Natural killer cell treated with Interleukin-12 subunit alpha and Interleukin-12 subunit beta and Interleukin-15 and Interleukin-18, amount 100 ng/mL, for 72 hours (primary cell): ENCODE measurements around the gene ATP8A2. TPM values are rescaled to one million over a fixed set of nuclear protein-coding genes. Genes with fewer than 3 reads are reported as not detected.

Experiments used
- ATAC-seq, 2 donors: fragments of 150-1000 bp; cut with Tn5 transposase in 1 of 2; sonication (Bioruptor Pico), chemical (Tn5 transposase) in 1 of 2; 2 replicates each; pipeline ENCODE4 v1.10.0; 2021
- DNase-seq: peaks from one replicate; pipeline ENCODE4 v3.0.0; 2022; ENCODE audit warnings: low spot score
- H3K27ac Mint-ChIP-seq, 2 donors: 1 replicate in 1 of 2; 2 replicates in 1 of 2; pipeline ENCODE4 v1.8.0; 2022; ENCODE audit warnings: mixed read lengths in 2 of 2, mild to moderate bottlenecking in 1 of 2, moderate library complexity in 1 of 2
- H3K27me3 Mint-ChIP-seq, 2 donors: 1 replicate in 1 of 2; 2 replicates in 1 of 2; pipeline ENCODE4 v1.8.0; 2022; ENCODE audit warnings: mixed read lengths in 2 of 2
- H3K36me3 Mint-ChIP-seq: one replicate; pipeline ENCODE4 v1.8.0; 2022; ENCODE audit warnings: mixed read lengths
- H3K4me1 Mint-ChIP-seq, 2 donors: 1 replicate in 1 of 2; 2 replicates in 1 of 2; pipeline ENCODE4 v1.8.0; 2022; ENCODE audit warnings: low read depth in 2 of 2, mixed read lengths in 2 of 2, mild to moderate bottlenecking in 1 of 2
- H3K4me3 Mint-ChIP-seq: one replicate; pipeline ENCODE4 v1.8.0; 2022; ENCODE audit warnings: mixed read lengths
- H3K9me3 Mint-ChIP-seq: 2 replicates; pipeline ENCODE4 v1.8.0; 2022; ENCODE audit warnings: mixed read lengths
- total RNA-seq, 2 donors: library from RNA; stranded (reverse); gene quantifications; one replicate each; pipeline ENCODE4 v1.2.3, GENCODE V29; 2022

ATP8A2 gene
- total RNA-seq, 2 donors from 2014 or later = 0.10 to 0.14 TPM

DNA sequence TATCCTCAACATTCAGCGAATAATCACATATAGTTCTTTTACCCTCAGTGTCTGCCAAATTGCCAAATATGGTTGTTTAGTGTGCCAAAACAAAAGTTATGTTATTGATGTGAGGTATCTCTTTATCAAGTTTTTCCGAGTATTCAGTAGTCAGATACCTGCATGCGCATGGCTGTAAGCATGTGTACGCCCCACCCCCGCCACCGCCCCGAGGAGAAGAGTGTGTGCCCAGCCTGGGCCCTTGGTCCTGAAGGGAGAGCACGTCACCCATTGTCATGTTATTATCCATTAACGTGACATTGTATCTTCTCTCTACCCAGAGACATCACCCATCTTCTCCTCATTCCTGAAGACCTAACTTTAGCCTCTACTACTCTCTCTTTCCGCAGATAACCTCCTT is 533.1 kb downstream of the ATP8A2 start:
- ATAC-seq (no peak), DNase-seq (no peak)
- no peak overlapping the region for H3K27ac Mint-ChIP-seq
- H3K27me3 Mint-ChIP-seq = peaks cover 0 to 4% of the 10 kb centered on the region in 2 donors
- no peaks in the 10 kb centered on the region for H3K9me3 Mint-ChIP-seq
- H3K4me3 Mint-ChIP-seq = no peak overlapping the region
- H3K36me3 Mint-ChIP-seq = no peaks in the 10 kb centered on the region
- H3K4me1 Mint-ChIP-seq = peaks cover 13 to 27% of the 10 kb centered on the region in 2 donors

DNA sequence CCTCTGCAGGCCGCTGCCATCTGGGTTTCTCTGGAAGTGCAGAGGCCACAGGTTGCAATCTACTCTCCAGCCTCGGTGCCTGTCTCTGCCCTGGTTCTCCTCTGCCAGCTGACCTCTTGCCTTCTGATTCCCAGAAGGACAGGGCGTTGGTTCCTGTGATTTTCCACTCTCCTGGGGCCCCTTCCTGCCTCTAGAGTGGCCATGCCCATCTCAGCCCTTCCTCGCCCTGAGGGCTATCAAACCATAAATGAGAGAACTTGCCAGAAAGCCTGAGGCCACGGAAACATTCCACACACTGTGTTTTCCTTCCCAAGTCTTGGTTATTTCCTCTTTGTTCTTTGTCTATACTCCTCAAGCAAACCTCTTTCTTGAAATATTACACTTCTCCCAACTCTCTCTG is 533.8 kb downstream of the ATP8A2 start:
- H3K9me3 Mint-ChIP-seq = no peaks in the 10 kb centered on the region
- ATAC-seq (no peak), DNase-seq (no peak)
- no peaks in the 10 kb centered on the region for H3K36me3 Mint-ChIP-seq
- H3K4me1 Mint-ChIP-seq = peaks cover 8 to 19% of the 10 kb centered on the region in 2 donors
- H3K4me3 Mint-ChIP-seq = no peak overlapping the region
- H3K27ac Mint-ChIP-seq = no peak overlapping the region
- no peaks in the 10 kb centered on the region for H3K27me3 Mint-ChIP-seq

- DNase-seq (no peak), ATAC-seq (no peak)
- no peak overlapping the region for H3K27ac Mint-ChIP-seq
- no peaks in the 10 kb centered on the region for H3K27me3 Mint-ChIP-seq
- H3K36me3 Mint-ChIP-seq = no peaks in the 10 kb centered on the region
- peaks cover 3 to 13% of the 10 kb centered on the region in 2 donors for H3K4me1 Mint-ChIP-seq
- H3K9me3 Mint-ChIP-seq = no peaks in the 10 kb centered on the region
- no peak overlapping the region for H3K4me3 Mint-ChIP-seq
These were observed 534.5 kb downstream of the ATP8A2 start for GRCh38 chr13:25906191-25906661.

DNA sequence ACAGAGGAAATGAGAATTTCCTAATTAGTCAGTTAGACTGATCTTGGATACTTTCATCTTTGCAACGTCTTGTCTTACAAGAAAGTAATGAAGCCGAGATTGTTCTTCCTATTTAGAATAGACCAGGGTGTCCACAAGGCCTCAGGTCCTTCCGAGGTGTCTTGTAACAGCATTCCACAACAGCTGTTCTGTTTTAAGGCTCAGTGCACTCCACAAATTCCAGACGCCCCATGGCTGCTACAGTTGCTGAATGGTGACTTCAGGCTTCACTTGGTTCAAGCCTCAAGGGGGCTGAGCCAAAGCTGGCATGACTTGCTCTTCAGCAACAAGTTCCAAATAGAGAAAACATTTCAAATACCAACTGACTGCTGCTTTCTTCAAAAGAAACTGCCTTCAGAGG is 536.6 kb downstream of the ATP8A2 start:
- no peaks in the 10 kb centered on the region for H3K4me1 Mint-ChIP-seq
- H3K9me3 Mint-ChIP-seq = no peaks in the 10 kb centered on the region
- H3K27me3 Mint-ChIP-seq = peaks cover 3 to 12% of the 10 kb centered on the region in 2 donors
- DNase-seq = no peak
- no peaks in the 10 kb centered on the region for H3K36me3 Mint-ChIP-seq
- no peak for ATAC-seq
- H3K27ac Mint-ChIP-seq = no peak overlapping the region
- H3K4me3 Mint-ChIP-seq = no peak overlapping the region

- H3K36me3 Mint-ChIP-seq = no peaks in the 10 kb centered on the region
- ATAC-seq (no peak), DNase-seq (no peak)
- H3K27me3 Mint-ChIP-seq = peaks cover 10 to 27% of the 10 kb centered on the region in 2 donors
- H3K27ac Mint-ChIP-seq = no peak overlapping the region
- no peaks in the 10 kb centered on the region for H3K9me3 Mint-ChIP-seq
- no peaks in the 10 kb centered on the region for H3K4me1 Mint-ChIP-seq
- no peak overlapping the region for H3K4me3 Mint-ChIP-seq
These were observed 538.5 kb downstream of the ATP8A2 start for GRCh38 chr13:25910243-25910642.

DNA sequence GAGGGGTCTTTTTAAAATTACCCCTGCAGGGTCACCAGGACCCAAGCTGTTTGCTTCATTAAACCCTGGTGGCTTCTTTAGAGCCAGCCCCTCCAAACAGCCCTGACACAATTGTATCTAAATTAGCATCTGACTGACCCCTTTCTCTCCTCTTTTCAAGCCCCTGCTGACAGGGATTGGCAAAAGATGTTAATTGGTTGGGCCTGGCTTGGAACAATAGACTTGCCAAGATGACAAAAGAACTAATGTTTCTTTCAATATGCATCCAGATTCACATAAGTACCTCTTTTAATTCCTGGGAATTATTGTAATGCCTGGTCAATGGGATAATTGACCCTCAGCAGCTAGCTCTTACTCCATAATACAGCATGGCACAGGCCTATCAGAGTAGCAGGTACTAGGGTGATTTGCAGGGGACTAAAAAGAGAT is 539.2 kb downstream of the ATP8A2 start:
- Mint-ChIP-seq H3K27me3 (peaks cover 10 to 27% of the 10 kb centered on the region in 2 donors), H3K9me3 (no peaks in the 10 kb centered on the region), H3K36me3 (no peaks in the 10 kb centered on the region), H3K4me1 (no peaks in the 10 kb centered on the region), H3K4me3 (no peak overlapping the region), H3K27ac (no peak overlapping the region)
- DNase-seq (no peak), ATAC-seq (no peak)

GRCh38 chr13:25912961-25913360 is 541.2 kb downstream of the ATP8A2 start:
- H3K4me3 Mint-ChIP-seq = no peak overlapping the region
- no peaks in the 10 kb centered on the region for H3K36me3 Mint-ChIP-seq
- H3K27ac Mint-ChIP-seq = no peak overlapping the region
- H3K27me3 Mint-ChIP-seq = peaks cover 11 to 27% of the 10 kb centered on the region in 2 donors
- no peaks in the 10 kb centered on the region for H3K9me3 Mint-ChIP-seq
- ATAC-seq (no peak), DNase-seq (no peak)
- H3K4me1 Mint-ChIP-seq = no peaks in the 10 kb centered on the region

DNA sequence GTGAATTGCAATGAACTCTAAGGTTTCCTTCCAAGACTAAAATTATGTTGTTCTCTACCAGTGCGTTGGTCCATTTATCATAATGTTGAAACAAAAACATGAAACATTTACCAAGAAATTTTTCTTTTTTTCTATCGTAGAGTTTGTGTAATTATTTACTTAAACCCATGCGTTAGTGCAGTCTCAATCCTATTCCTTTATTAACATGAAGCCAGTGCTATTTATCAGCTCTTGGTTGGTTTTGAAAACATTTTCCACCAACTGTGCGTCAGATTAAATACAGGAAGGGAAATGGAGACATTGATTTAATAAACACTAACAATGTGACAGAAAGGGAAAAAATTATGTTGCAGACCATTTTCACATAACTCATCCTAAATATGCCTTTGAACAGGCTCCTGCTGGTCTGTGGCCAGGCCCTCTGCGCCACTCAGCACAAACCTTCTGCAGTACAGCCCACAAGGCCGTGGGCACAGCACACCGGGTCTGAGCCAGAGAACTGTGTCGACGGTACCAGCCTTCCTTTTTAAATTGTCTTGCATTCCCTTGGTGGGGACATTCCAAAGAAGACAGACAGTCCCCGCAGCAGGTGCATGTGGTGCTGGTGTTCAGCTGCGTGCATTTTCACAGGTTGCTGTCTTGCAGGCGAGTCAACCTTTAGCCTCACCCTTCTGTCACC is 544.2 kb downstream of the ATP8A2 start:
- H3K4me3 Mint-ChIP-seq = no peak overlapping the region
- ATAC-seq (no peak), DNase-seq (no peak)
- H3K9me3 Mint-ChIP-seq = no peaks in the 10 kb centered on the region
- H3K27ac Mint-ChIP-seq = no peak overlapping the region
- H3K4me1 Mint-ChIP-seq = no peaks in the 10 kb centered on the region
- H3K36me3 Mint-ChIP-seq = no peaks in the 10 kb centered on the region
- peaks cover 16 to 27% of the 10 kb centered on the region in 2 donors for H3K27me3 Mint-ChIP-seq

DNA sequence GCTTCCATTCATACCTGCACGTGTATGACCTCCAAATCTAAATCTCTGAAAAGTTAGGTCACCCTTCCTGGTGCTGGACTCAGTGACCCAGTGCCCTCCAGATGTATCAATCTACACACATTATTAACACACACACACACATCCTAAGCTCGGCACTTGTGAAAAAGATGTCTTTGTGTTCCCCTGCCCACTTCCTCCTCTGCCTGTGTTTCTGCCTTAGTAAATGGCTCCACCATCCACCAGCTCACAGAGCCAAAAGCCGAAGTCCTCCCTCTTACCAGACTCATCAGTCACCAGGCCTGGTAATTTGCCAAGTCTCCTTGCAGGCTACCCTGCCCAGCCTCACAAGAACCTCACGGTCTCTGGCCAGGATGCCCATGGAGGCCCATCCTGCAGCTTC is 548.5 kb downstream of the ATP8A2 start:
- DNase-seq (no peak), ATAC-seq (no peak)
- H3K36me3 Mint-ChIP-seq = no peaks in the 10 kb centered on the region
- H3K9me3 Mint-ChIP-seq = no peaks in the 10 kb centered on the region
- H3K4me3 Mint-ChIP-seq = no peak overlapping the region
- H3K4me1 Mint-ChIP-seq = no peaks in the 10 kb centered on the region
- H3K27me3 Mint-ChIP-seq = peaks cover 9 to 11% of the 10 kb centered on the region in 2 donors
- H3K27ac Mint-ChIP-seq = no peak overlapping the region

- peaks cover 9 to 11% of the 10 kb centered on the region in 2 donors for H3K27me3 Mint-ChIP-seq
- H3K27ac Mint-ChIP-seq = no peak overlapping the region
- DNase-seq (no peak), ATAC-seq (no peak)
- H3K9me3 Mint-ChIP-seq = no peaks in the 10 kb centered on the region
- H3K4me3 Mint-ChIP-seq = no peak overlapping the region
- H3K36me3 Mint-ChIP-seq = no peaks in the 10 kb centered on the region
- H3K4me1 Mint-ChIP-seq = no peaks in the 10 kb centered on the region
These were observed 549.2 kb downstream of the ATP8A2 start for GRCh38 chr13:25920931-25921330.

DNA sequence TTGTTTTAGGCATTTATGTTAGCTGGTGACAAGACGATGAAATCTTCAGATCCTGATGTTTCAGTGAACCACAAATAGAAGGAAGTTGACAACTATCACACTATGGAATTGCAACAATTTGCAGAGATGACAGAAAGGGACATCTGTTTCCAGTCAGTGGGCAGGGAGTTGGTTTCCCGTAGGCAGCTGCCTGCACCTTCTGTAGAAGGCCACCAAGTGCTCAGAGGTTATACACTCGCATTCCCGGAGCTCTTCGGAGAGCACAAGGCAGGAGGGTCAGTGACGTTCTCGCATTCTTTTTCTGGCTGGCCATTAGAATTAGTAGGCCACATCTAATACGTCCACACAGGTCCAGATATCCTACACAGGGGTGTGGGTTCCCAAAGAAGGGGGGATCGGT is 550.6 kb downstream of the ATP8A2 start:
- DNase-seq (no peak), ATAC-seq (no peak)
- Mint-ChIP-seq H3K36me3 (no peaks in the 10 kb centered on the region), H3K27me3 (peaks cover 16 to 17% of the 10 kb centered on the region in 2 donors), H3K4me3 (no peak overlapping the region), H3K4me1 (no peaks in the 10 kb centered on the region), H3K27ac (no peak overlapping the region), H3K9me3 (no peaks in the 10 kb centered on the region)

DNA sequence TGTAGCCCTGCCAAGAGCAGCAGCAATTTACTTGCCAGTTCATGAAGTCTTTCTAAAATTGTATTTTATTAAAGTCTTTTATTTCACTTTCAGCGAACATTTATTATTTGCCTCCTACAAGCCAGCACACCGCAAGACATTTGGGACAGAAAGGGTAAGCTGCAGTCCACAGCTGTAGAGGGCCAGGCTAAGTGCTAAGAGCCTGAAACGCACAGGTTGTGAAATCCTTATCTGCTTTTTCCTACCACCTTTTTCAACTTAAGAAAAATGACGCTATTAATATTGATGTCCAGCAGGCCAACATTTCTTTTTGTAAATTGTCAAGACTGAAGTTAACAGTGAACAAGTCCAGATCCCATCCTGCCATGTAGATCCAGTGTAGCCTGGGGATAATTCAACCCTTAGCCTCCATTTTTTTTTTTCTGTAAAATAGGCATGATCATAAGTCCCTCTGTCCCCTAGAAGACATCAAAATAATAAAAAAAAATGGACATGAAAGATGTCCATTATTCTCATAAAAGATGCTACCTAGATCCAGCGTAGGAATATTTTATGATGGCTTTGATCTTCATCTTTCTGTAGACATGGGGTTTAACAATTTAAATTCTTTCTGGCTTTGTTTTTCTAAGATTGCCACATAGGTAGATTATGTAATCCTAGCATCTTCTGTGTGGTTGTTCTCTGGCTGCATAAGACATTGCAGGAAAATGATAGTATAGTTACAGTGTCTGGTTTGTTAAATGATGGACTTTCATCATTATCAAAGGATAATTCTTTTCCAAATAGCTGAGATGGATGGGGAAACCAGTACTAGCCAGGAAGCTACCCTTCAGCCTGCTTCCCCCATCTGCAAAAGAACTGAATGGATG is 551.7 kb downstream of the ATP8A2 start:
- no peak overlapping the region for H3K4me3 Mint-ChIP-seq
- DNase-seq (no peak), ATAC-seq (no peak)
- no peaks in the 10 kb centered on the region for H3K36me3 Mint-ChIP-seq
- no peak overlapping the region for H3K27ac Mint-ChIP-seq
- H3K9me3 Mint-ChIP-seq = no peaks in the 10 kb centered on the region
- no peaks in the 10 kb centered on the region for H3K4me1 Mint-ChIP-seq
- H3K27me3 Mint-ChIP-seq = peaks cover 14 to 16% of the 10 kb centered on the region in 2 donors

DNA sequence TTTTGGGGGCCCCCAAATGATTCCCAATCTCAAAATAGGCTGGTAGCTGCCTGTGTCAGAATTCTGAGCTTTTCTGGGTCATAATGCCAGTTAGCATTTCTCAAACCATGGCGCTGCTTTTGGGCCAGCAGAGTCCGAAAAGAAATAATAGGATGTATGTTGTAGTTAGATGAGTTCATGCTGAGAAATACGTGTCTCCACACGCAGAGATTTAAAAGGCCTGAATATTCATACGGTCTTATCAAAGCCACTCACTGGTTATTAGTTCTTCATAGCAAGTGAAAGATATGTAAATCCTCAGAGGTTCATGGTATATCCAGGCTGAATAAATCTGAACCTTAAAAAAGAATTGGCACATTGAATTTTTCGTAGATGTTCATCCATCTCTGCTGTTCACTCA is 555.6 kb downstream of the ATP8A2 start:
- no peak overlapping the region for H3K27ac Mint-ChIP-seq
- H3K27me3 Mint-ChIP-seq = peaks cover 18 to 23% of the 10 kb centered on the region in 2 donors
- H3K4me1 Mint-ChIP-seq = no peaks in the 10 kb centered on the region
- H3K9me3 Mint-ChIP-seq = no peaks in the 10 kb centered on the region
- H3K4me3 Mint-ChIP-seq = no peak overlapping the region
- no peaks in the 10 kb centered on the region for H3K36me3 Mint-ChIP-seq
- no peak for DNase-seq
- no peak for ATAC-seq

DNA sequence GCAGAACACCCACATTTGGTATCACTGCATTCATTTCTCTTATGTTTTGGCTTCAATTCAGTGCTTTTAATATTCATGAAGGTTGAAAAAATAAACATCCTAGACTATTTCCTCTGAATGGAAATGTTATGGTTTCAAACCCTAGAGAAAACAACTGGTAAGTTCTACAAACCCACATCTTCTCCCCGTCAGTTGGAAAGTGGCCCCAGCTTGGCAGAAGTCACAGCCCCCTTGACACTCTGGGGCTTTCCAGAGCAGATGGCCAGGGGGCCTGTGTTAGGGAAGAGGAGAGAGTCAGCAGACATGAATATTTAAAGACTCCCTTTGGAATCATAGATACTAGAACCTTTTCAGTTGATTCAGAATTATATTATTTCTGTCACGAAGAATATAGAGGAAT is 556.2 kb downstream of the ATP8A2 start:
- ATAC-seq = no peak
- Mint-ChIP-seq H3K4me1 (no peaks in the 10 kb centered on the region), H3K36me3 (no peaks in the 10 kb centered on the region), H3K27me3 (peaks cover 18 to 23% of the 10 kb centered on the region in 2 donors), H3K9me3 (no peaks in the 10 kb centered on the region), H3K4me3 (no peak overlapping the region), H3K27ac (no peak overlapping the region)
- no peak for DNase-seq
